ENCODE measurements around the gene PLCD3.
"Not testable (repeated sequence)": the region's sequence is repeated elsewhere in the genome, so short reads cannot be mapped to it uniquely, and the experiment has no call there.

PLCD3 gene

DNA sequence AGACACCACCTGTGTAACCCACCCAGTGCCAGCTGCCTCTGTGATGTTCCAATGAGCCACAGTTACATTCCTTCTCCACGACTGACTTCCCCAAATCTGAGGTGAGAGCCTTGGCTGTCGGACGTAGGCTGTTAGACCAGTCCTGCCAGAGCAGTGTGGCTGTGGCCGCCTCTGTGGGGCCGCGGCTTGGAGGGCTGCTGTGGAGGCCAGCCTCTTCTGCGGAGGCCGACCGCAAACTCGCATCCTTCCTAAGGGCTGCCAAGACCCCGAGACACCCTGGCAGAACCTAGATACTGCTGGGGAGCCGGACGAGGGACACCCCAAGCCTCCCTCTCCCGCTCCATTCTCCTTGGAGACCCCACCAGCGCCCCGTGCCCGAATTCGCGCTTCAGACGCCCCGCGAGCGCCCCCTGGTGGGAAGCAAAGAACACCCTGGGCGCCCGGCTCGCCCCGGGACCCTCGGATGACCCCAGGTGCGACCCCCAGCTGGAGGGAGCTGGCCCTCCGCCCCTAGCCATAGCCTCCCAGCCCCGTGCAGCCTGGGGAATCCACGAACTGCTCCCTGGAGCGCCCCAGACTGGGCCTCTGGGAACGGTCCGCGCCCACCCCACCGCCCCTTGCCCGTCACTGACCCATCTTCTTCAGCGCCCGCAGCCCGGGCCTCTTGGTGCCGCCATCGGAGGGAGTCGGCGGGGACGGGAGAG is 547 bp downstream of the PLCD3 start:
- no peak for DNase-seq

DNA sequence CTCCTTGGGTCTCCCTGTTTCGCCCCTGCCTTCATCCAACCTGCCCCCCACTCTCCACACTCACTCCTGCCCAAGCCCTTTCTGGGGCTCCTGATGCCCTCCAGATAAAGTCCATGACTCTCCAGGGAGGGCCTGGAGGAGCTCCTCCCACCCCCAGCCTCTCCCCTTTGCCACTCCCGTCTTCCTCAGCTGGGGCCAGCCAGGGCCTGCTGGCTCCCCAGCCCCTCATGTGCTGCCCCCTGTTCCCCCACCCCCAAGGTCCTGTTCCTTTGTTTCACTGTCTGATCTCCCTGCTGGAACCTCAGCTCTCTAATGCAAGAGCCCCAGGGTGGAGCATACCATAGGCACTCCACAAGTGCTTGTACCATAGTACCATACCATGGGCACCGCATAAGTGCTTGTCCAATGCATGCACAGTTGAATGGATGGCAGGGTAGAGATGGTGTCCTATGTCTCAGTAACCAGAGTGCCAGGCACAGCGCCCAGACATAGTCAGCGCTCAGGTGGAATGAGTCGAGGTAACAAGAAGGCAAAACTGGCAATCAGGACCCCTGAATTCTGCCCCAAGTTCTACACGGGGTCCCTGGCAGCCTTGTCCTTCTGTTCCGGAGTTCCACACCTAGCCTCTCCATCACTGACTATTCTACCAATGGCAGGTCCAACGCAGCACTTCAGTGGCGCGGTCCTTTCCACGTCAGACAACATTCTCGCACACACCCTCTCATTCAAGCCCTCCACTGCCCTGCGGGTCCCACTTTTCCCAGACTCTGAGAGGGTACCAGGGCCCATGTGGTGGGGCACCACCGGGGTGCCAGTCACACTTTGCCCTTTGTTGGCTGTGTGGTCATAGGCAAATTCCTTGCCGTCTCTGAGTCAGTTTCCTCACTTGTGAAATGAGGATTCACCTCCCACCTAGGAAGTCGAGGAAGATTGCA is 1.4 kb downstream of the PLCD3 start:
- DNase-seq = no peak

DNA sequence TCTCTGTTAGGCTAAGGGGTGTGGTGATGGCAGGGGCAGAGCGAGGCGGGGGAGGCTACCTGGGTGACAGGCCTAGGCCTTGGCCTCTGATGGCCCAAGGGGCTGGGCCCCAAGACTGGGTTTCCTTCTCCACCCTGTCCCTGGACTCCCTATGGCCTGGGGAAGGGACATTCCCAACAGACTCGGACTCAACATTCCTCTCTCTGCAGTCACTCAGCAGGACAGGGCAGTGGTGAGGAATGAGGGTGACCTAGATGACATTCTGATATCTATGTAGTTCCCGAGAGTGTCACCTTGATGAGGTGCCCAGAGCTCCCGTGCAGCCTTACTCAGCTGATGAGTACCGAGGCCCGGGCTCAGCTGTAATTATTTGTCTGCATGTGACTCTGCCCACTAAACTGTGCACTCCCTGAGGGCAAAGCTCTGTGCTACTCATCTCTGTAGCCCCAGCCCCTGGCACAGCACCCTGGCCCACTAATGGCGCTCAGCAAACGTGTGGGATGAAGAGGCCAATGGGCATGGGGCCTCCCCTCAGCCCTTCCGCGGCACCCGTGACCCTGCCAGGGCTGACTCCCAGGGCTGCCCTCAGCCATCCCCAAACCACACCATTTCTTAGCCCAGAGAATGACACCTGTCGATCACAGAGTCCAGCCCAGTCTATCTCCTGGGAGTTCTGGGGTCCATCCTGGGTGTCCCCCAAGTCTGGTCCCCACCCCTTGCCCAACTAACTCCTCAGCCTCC is 2.2 kb downstream of the PLCD3 start:
- no peak for DNase-seq

DNA sequence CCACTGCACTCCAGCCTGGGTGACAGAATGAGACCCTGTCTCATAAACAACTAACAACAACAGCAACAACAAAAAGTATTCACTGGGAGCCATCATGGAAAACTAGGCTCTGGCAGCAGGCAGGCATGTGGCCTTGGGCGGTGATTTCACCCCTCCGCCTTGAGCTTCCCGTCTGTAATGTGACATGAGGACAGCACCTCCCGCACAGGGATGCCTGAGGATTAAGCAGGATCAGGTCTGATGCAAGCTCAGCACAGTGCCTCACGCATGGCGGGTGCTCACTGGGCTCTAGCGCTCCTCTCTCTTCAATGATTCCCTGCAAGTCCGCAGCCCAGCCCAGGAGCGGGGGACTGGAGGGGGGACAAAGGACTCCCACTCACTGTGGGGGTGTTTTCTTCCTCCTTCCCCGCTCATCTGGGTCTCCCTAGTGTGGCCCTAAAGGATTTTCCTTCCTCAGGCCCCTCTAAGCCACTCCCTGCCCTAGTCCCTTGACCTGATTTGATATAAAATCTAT is 2.8 kb downstream of the PLCD3 start:
- no peak for DNase-seq

DNA sequence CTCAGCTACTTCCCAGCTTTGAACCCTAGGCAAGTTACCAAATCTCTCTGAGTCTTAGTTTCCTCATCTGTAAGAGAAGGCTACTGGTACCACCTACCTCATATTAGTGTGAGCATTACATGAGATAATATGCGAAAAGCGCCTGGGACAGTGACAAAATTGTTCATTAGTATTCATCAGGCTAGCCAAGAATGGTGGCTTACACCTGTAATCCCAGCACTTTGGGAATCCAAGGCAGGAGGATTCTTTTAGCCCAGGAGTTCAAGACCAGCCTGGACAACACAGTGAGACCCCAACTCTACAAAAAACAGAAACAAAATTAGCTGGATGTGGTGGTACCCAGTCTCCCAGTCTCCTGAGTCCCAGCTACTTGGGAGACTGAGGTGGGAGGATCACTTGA is 3.3 kb downstream of the PLCD3 start:
- DNase-seq = no peak

DNA sequence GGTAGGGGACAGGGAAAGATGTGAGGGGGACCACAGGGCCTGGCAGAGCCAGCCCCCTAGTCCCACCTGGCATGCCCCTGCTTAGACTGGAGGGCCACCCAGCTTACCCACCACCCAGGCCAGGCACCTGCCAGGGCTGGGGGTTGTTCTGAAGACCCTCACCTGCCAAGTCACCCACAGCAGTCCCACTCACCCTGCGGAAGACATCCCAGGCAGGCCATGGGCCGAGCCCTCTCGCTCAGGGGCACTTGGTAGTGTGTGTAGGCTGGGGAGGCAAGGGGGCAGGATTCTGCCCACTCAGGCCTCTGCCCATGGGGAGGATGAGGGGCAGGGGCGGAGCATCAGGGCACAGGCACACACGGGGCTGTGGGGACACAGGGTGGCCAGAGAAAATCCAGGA is 4.0 kb downstream of the PLCD3 start:
- DNase-seq = no peak

DNA sequence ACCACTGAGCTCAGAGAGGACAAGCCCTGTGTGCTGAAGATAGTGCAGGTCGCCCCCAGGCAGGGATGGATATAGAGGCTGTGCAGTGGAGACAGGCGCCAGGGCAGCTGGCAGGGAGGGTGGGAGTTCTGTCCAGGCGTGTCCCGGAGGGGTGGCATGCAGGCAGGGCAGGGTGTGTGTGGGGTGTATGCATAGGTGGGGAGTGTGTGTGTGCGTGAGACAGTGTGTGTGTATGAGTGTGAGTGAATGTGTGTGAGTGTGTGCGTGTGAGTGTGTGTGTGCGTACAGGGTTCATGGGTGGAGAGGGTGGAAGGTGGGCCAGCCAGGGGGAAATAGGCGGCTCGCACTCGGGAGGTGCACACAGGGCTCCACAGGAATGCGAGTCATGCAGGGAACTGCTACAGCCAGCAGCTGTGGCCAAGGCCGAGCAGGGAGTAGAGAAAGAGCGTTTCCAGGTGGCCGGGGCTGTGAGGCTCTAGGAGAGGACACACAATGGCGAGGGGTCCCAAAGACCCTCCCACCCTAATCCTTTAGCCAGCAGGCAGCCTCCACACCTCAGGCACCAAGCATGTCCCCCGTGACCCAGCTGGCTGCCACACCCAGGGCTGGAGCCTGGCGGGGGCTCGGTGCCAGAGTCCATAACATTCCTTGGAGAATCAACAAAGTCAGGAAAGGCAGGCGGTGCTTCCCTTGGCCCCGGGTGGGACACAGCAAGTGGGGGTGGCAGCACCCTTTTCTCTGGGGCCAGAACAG is 4.6 kb downstream of the PLCD3 start:
- DNase-seq = no peak

DNA sequence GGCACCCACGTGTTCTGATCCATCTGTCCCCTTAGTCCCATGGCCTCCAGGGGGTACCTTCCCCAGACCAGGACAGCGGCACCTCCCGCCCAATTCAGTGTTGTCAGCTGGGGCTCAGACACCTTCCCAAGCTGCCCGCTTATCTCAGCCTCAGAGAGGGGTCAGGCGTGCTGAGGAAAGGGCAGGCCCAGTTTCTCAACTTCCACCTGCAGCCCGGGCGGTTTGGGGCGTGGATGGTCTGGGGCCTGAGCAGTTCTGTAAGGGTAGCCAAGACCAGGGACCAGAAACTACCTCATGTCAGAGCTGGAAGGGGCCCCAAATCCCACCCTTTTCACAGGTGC is 5.1 kb downstream of the PLCD3 start:
- no peak for DNase-seq

DNA sequence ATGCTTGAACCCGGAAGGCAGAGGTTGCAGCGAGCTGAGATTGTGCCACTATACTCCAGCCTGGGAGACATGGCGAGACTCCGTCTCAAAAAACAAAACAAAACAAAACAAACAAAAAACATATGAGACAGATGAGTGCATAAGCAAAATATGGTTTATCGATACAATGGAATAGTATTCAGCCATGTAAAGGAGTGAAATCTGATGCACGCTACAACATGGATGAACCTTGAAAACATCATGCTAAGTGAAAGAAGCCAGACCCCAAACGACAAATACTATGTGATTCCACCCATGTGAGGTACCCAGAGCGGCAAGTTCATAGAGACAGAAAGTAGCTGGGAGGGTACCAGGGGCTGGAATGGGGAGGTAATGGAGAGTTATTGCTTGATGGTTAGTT is 6.8 kb downstream of the PLCD3 start:
- no peak for DNase-seq

DNA sequence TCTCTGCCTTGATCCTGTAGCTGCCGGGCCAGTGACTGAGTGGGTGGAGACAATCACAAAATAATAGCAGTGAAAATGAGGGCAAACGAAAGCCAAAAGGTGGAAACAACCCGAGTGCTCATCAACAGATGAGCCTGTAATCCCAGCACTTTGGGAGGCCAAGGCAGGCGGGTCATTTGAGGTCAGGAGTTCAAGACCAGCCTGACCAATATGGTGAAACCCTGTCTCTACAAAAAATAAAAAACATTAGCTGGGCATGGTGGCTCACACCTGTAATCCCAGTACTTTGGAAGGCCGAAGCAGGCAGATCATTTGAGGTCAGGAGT is 7.6 kb downstream of the PLCD3 start:
- DNase-seq = not testable (repeated sequence)

DNA sequence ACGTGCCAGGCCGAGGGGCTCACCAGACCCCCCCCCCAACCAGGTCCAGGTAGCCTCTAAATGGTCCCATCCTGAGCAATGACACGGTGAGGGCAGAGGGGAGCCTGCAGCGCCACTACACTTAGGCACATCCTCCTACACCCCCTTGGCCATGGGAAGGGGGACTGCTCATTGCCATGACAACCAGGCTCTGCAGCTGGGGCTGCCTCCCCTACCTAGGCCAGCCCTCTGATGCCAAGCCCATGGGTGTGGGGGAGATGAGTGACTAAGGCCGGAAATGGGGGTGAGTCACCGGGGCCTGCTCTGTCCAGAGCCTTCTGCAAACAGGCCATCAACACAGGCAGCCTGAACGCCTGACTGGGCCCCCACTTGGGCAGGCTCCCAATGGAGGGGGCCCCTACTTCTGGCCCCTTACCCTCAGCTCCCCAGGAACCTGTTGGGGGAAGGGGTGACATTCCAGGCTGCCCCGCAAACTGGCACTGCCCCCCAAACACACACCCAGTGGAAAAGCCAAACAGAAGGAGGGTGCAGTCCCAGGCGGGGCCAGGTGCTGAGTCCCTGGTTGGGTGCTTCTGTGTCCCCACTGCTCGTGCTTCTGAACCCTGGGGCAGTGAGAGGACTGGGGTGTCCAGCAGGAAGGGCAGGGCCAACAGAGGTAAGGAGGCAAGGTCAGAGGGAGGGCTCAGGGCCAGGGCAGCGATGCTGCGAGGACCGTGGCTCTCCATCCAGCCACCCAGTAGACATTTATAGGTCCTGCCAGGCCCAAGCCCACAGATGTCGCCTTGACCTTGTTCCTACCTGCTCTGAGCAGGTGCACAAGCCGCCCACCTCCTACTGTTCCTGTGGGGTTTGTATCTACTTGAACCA is 8.2 kb downstream of the PLCD3 start:
- DNase-seq = no peak

DNA sequence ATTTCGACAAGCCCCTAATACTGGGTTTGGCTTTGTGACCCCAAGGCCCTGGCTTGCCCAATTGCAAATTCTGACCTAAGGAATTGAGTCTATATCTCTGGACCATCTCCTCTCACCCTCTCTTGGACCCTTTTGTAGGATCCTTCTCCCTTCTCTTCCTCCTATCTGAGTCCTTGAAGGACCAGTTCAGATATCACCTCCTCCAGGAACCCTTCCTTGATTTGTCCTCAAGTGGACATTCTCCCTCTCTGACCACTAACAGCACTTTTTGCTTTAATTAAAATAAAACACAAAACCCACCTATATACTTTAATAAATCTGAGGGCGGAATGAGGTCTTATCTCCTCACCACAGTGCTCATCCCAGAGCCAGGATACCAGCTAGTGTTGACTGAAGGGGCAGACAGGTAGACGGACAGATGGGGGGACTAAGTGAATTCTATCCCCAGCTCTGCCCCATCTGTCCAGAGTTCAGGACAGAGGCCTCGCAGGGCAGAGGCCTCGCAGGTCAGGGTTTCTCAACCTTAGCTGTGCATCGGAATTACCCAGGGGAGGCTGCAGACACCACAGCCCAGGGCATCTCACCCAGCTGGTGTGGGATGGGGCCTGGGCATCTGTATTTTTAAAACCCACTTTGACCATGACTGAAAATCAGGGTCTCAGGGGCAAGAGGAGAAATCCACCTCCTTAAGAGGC is 9.1 kb downstream of the PLCD3 start:
- no peak for DNase-seq

DNA sequence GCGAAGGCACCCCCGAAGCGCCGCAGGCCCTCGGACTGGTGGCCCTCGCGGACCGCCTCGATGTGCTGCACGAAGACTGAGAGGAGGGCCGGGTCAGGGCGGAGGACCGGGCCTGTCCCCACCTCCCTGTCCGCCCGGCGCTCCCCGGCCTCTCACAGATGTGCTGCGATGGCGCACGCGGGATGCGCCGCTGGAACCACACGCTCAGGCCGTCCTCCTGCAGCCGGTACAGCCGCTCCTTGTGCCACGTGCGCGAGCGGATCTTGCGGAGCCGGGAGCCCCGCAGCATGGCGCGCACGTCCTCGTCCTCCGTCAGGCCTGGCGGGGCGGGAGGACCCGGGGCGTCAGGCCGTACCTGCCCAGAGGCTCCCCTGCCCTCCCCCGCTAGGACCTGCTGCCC is 11.3 kb downstream of the PLCD3 start:
- no peak for DNase-seq

DNA sequence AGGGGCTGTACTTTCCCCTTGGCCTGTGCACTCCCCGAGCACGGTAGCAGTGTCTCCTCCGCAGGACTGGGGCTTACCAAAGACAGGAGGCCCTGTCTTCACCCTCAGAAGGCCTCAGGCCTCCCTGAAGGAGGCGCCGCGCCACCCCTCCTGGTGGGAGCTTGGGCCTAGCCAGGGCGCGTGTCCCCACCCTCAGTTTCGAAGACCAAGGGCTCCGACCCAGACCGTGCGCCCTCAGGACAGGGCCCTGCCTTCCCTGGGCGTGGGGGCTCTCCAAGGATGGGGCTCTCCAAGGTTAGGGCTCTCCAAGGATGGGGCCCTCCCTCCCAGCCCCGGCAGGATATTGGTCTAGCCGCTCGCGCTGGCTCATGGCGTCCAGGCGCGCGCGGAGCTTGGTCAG is 11.8 kb downstream of the PLCD3 start:
- no peak for DNase-seq

DNA sequence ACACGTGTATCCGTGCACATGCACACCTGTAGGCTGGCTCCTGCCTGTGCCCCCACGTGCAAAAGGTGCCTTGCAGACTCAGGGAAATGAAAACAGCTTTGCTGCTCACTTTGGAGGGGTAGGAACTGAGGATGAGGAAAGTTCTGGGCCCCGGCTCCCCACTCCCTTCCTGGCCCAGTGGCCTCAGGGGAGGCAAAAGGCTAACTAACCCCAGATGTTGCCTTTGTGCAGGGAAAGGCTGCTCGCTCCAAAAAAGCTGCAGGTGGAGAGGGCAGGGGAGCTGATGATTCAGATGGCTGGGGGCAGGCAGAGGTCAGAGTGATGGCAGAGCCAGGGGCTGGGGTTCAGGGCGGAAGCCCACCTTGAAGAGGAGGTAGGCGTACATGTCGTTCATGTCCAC is 12.4 kb downstream of the PLCD3 start:
- DNase-seq = no peak

DNA sequence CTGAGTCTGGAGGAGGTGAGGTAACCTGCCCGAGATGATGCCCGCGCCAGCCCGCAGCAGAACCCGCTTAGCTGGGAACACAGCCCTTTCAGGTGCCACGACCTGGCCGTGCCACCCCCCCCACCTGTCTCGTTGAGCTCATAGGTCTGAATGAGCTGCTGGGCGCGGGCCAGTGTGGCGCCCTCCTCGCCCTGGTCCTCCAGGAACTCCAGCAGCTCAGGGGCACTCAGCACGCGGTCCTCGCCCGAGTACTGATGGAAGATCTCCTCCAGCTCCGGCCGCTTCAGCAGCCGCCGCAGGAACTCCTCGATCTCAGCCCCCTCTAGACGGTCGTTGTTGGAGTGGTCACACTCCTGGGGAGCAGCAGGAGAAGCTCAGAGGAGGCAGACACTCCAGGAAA is 13.6 kb downstream of the PLCD3 start:
- no peak for DNase-seq

DNA sequence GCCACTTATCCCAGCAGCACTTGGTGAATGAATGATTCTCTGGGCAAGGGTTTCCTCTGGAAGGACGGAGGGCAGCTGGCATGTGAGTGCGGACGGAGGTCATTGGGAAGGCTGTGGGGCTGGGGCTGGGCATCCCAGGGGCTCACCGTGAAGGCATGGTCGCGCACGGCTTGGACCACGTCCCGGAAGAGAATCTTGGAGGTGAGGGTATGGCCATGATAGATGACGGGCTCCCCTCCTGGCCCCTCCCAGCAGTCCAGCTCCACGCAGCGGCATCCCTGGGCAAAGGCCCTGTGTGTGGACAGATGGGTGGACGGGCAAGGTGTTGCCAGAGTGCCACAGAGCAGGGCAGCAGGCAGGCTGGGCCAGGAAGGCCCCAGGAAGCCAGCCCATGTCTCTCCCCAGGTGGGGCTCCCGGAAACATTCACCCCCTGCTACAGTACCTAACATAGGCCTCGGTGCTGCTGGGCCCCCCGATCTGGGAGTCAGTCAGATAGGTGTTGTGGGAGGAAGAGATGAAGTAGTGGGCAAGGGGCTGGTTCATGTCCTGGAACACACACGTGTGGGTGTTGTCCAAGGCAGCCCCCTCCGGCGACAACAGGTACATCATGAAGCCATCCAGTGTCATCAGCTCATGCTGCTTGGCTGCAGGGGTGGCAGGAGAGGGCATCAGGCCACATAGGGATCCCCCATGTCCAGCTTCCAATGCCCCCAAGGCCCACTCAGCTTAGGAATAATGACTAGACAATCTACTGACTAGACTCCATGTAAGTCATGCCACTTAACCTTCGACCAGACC is 14.3 kb downstream of the PLCD3 start:
- no peak for DNase-seq

DNA sequence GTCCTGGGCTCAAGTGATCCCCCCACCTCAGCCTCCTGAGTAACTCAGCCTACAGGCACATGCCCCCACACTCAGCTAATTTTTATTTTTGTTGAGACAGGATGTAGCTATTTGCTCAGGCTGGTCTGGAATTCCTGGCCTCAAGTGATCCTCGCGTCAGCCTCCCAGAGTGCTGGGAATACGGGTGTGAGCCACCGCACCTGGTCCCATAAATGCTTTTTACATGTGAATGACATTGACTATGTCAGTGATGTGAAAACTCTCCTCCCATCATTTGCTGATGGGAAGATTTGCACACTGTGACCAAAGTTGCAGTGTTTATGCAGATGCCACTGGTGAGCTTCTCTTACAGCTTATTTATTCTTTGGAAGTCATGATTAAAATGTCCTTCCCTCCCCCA is 15.0 kb downstream of the PLCD3 start:
- no peak for DNase-seq

DNA sequence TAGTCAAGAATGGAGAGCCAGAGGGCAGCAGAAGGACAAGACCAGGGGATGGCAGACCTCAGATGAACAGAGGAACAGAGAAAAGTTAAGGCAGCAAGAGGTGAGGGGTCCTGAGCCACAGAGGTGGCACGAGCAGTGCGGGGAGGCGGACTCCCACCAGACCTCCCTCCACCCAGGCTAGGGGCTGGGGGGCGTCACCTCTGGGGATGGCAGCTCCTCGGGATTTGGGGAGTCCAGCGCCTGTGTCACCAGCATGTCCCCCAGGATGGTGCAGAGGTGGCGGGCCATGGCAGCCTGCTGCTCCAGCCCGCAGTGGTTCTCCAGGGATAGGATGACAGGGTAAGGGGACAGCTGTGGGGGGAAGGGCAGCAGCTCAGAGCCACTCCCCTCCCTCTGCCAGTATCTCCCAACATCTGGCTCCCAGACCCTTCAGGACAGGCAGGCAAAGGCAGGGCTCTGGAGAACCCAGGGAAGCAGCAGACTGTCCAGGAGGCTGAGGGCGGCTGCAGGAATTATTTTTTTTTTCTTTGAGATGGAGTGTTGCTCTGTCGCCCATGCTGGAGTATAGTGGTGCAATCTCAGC is 15.8 kb downstream of the PLCD3 start:
- DNase-seq = no peak

DNA sequence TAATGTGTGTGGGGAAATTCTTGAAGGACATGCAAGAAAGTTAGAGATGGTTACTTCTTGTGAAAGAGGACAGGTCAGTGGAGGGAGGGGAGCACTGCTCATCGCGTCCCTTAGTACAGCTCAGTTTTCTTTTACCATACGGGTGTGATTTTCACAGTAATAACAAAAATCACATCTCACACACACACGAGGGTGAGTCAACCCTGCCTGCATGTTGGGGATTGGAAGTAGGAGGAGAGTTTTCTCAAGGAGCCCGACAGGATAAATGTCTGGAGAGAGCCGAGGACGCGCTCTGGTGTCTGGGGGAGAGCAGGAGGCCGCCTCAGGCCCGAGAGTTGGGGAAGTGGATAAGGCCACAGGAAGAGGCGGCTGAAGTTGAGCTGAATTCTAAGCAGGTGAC is 16.4 kb downstream of the PLCD3 start:
- no peak for DNase-seq

Measured in SIG-M5 (cell line).